ENCODE results near the gene KLK4. TPM values are rescaled to one million over a fixed set of nuclear protein-coding genes. Genes with fewer than 3 reads are reported as not detected.

The KLK4 gene
- total and polyA plus RNA-seq, 4 donors: 0.03 to 0.26 TPM; not detected in 2

DNA sequence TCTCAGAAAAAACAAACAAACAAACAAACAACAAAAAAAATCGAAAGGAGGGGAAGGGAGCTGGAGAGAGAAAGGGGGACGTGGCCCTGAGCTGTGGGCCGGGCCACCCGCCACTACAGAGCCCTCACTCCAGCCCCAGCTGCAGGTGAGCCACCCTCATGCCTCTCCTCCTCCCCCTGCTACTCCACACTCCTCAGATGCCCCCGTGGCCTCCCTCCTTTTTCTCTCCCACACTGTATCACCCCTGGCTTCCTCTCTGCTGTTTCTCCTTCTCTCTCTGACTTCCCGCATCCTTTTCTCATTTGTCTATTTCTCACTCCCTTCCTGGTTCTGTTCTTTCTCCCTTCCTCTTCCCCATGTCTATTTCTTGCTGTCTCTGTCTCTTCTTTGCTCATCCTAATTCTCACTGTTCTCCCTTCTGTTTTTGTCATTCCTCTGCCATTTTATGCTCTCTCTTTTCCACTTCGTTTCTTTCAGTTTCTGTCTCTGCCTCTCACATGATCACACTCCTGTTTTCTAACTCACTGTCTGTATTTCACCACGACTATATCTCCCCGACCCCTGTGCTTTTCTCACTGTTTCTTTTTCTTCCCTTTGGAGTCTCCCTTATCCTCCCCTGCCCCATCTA lies 35.3 kb downstream of the KLK4 start:
- ATAC-seq (ENCODE audit: insufficient read depth, low FRiP score) (no peak), DNase-seq (no peak)
- TF ChIP-seq, protein P1, sequence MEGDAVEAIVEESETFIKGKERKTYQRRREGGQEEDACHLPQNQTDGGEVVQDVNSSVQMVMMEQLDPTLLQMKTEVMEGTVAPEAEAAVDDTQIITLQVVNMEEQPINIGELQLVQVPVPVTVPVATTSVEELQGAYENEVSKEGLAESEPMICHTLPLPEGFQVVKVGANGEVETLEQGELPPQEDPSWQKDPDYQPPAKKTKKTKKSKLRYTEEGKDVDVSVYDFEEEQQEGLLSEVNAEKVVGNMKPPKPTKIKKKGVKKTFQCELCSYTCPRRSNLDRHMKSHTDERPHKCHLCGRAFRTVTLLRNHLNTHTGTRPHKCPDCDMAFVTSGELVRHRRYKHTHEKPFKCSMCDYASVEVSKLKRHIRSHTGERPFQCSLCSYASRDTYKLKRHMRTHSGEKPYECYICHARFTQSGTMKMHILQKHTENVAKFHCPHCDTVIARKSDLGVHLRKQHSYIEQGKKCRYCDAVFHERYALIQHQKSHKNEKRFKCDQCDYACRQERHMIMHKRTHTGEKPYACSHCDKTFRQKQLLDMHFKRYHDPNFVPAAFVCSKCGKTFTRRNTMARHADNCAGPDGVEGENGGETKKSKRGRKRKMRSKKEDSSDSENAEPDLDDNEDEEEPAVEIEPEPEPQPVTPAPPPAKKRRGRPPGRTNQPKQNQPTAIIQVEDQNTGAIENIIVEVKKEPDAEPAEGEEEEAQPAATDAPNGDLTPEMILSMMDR (IDR thresholded peaks at IDR 0.05; ENCODE audit: control extremely low read depth, extremely low read depth): no peak
- H3K9ac ChIP-seq (ENCODE audit: insufficient read depth in 1 of 2, low read length in 2 of 2): no peak overlapping the region
- no peak overlapping the region for H3K4me3 ChIP-seq
- no peaks in the 10 kb centered on the region for H3K9me3 ChIP-seq (ENCODE audit: control insufficient read depth in 4 of 4, insufficient read depth in 3 of 4, low read length in 3 of 4)
- H3K27ac ChIP-seq (ENCODE audit: low read depth in 1 of 2, low read length in 1 of 2): no peak overlapping the region
- H3K27me3 ChIP-seq (ENCODE audit: control insufficient read depth in 3 of 3, insufficient read depth in 3 of 3, low read length in 2 of 3): peaks cover 3 to 26% (median 10%) of the 10 kb centered on the region in 3 donors
- no peaks in the 10 kb centered on the region for H3K36me3 ChIP-seq (ENCODE audit: control insufficient read depth in 4 of 4, insufficient read depth in 4 of 4, low read length in 4 of 4)
- WGBS, 2 donors: 28 to 41% methylated on average over 6 to 9 of the region's 9 CpGs
- no peaks in the 10 kb centered on the region for H3K4me1 ChIP-seq (ENCODE audit: control insufficient read depth in 5 of 5, insufficient read depth in 5 of 5, low read length in 5 of 5)

DNA sequence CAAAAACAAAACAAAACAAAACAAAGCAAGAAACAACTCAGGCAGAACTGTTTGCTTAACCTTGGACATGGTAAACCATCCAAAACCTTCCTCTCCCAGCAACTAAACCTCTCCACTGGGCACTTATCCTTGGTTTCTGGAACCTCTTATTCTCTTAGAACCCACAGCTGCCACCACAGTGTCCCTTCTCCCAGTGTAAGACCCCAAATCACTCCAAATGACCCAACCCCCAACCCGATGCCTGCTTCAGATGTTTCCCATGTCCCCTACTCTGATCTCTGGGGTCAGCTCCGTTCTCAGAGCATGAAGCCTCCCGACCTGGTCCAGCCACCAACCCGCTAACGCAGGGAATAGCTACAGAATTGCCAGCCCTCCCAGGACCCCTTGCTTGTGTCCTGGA lies 37.0 kb downstream of the KLK4 start:
- no peak for DNase-seq
- Histone ChIP-seq H3K27me3 (ENCODE audit: control insufficient read depth in 3 of 3, insufficient read depth in 3 of 3, low read length in 2 of 3) (peaks cover 3 to 26% (median 10%) of the 10 kb centered on the region in 3 donors), H3K9ac (ENCODE audit: insufficient read depth in 1 of 2, low read length in 2 of 2) (no peak overlapping the region), H3K4me3 (no peak overlapping the region), H3K4me1 (ENCODE audit: control insufficient read depth in 5 of 5, insufficient read depth in 5 of 5, low read length in 5 of 5) (no peaks in the 10 kb centered on the region), H3K27ac (ENCODE audit: low read depth in 1 of 2, low read length in 1 of 2) (no peak overlapping the region), H3K36me3 (ENCODE audit: control insufficient read depth in 4 of 4, insufficient read depth in 4 of 4, low read length in 4 of 4) (no peaks in the 10 kb centered on the region), H3K9me3 (ENCODE audit: control insufficient read depth in 4 of 4, insufficient read depth in 3 of 4, low read length in 3 of 4) (peaks cover 0 to 3% (median 0%) of the 10 kb centered on the region in 4 donors)
- 68 to 72% methylated on average over 5 of the region's 5 CpGs for WGBS, 2 donors
- no peak for ATAC-seq (ENCODE audit: insufficient read depth, low FRiP score)
- TF ChIP-seq, protein P1 (IDR thresholded peaks at IDR 0.05; ENCODE audit: control extremely low read depth, extremely low read depth): no peak

DNA sequence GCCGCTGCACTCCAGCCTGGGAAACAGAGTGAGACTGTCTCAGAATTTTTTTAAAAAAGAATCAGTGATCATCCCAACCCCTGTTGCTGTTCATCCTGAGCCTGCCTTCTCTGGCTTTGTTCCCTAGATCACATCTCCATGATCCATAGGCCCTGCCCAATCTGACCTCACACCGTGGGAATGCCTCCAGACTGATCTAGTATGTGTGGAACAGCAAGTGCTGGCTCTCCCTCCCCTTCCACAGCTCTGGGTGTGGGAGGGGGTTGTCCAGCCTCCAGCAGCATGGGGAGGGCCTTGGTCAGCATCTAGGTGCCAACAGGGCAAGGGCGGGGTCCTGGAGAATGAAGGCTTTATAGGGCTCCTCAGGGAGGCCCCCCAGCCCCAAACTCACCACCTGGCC lies 38.1 kb downstream of the KLK4 start, which contains the start of gene KLK2:
KLK2 (plus strand) TSS at position 384 of the 400 bp plus-strand sequence. CDS start 35 bp downstream, outside the sequence.
- Histone ChIP-seq H3K36me3 (ENCODE audit: control insufficient read depth in 4 of 4, insufficient read depth in 4 of 4, low read length in 4 of 4) (no peaks in the 10 kb centered on the region), H3K27ac (ENCODE audit: low read depth in 1 of 2, low read length in 1 of 2) (no peak within 1 kb of the TSS), H3K9ac (ENCODE audit: insufficient read depth in 1 of 2, low read length in 2 of 2) (no peak within 1 kb of the TSS), H3K4me1 (ENCODE audit: control insufficient read depth in 5 of 5, insufficient read depth in 5 of 5, low read length in 5 of 5) (no peaks in the 10 kb centered on the region), H3K27me3 (ENCODE audit: control insufficient read depth in 3 of 3, insufficient read depth in 3 of 3, low read length in 2 of 3) (peaks cover 3 to 31% (median 10%) of the 10 kb centered on the region in 3 donors), H3K4me3 (no peak within 1 kb of the TSS), H3K9me3 (ENCODE audit: control insufficient read depth in 4 of 4, insufficient read depth in 3 of 4, low read length in 3 of 4) (peaks cover 0 to 3% (median 0%) of the 10 kb centered on the region in 4 donors)
- DNase-seq (no peak), ATAC-seq (ENCODE audit: insufficient read depth, low FRiP score) (no peak)
- WGBS, 2 donors: 72 to 74% methylated on average over 3 of the region's 3 CpGs
- TF ChIP-seq, protein P1 (IDR thresholded peaks at IDR 0.05; ENCODE audit: control extremely low read depth, extremely low read depth): no peak

All from lung (tissue), 12 donors.